Activated CD8-positive, alpha-beta T cell treated with anti-CD3 and anti-CD28 coated beads for 36 hours (primary cell): ENCODE measurements around the gene RPS6KA5. TPM values are rescaled to one million over a fixed set of nuclear protein-coding genes. Genes with fewer than 3 reads are reported as not detected.

ENCODE experiments used
- ATAC-seq: fragments of 200-7000 bp; cut with Tn5 transposase; one replicate; pipeline ENCODE4 v1.10.0; 2021; ENCODE audit warnings: mild to moderate bottlenecking, moderate library complexity
- CTCF ChIA-PET: fragments of 350-600 bp; sonication (Branson Sonifier 250); formaldehyde crosslinking; loops from one replicate; lab custom pipeline; 2021; ENCODE audit warnings: antibody characterized with exemption; lab: Charles Lee
- POLR2A ChIA-PET: fragments of 350-600 bp; sonication (Branson Sonifier 250); formaldehyde crosslinking; loops from one replicate; lab custom pipeline; 2021; ENCODE audit warnings: antibody characterized with exemption; lab: Charles Lee
- DNase-seq: peaks from one replicate; pipeline ENCODE4 v3.0.0-alpha.2; 2020
- H3K27ac Mint-ChIP-seq: one replicate; pipeline ENCODE4 v1.8.0; 2021; ENCODE audit warnings: mild to moderate bottlenecking, mixed read lengths
- H3K27me3 Mint-ChIP-seq: one replicate; pipeline ENCODE4 v1.8.0; 2021; ENCODE audit warnings: mixed read lengths
- H3K36me3 Mint-ChIP-seq: one replicate; pipeline ENCODE4 v1.8.0; 2021; ENCODE audit warnings: low read depth, mixed read lengths
- H3K4me1 Mint-ChIP-seq: one replicate; pipeline ENCODE4 v1.8.0; 2021; ENCODE audit warnings: low read depth, mixed read lengths
- H3K4me3 Mint-ChIP-seq: one replicate; pipeline ENCODE4 v1.8.0; 2021; ENCODE audit warnings: mild to moderate bottlenecking, moderate library complexity, mixed read lengths
- H3K9me3 Mint-ChIP-seq: one replicate; pipeline ENCODE4 v1.8.0; 2021; ENCODE audit warnings: mixed read lengths
- intact Hi-C: fragments of 100-400 bp; cut with micrococcal nuclease; formaldehyde crosslinking; loops from one replicate; pipeline ENCODE4 v1.10.0; 2022
- total RNA-seq, 2 experiments: library from RNA; stranded (reverse); gene quantifications; one replicate each; pipeline ENCODE4 v1.2.3, GENCODE V29; 2021
- TF ChIP-seq, protein P1 (sequence below): fragments of 200-600 bp; IDR thresholded peaks from one replicate; pipeline ENCODE4 v1.8.0; 2022; ENCODE audit warnings: antibody characterized with exemption, mild to moderate bottlenecking

The RPS6KA5 gene
- total RNA-seq, 2 experiments from 2014 or later: 12.8 to 12.9 TPM

DNA sequence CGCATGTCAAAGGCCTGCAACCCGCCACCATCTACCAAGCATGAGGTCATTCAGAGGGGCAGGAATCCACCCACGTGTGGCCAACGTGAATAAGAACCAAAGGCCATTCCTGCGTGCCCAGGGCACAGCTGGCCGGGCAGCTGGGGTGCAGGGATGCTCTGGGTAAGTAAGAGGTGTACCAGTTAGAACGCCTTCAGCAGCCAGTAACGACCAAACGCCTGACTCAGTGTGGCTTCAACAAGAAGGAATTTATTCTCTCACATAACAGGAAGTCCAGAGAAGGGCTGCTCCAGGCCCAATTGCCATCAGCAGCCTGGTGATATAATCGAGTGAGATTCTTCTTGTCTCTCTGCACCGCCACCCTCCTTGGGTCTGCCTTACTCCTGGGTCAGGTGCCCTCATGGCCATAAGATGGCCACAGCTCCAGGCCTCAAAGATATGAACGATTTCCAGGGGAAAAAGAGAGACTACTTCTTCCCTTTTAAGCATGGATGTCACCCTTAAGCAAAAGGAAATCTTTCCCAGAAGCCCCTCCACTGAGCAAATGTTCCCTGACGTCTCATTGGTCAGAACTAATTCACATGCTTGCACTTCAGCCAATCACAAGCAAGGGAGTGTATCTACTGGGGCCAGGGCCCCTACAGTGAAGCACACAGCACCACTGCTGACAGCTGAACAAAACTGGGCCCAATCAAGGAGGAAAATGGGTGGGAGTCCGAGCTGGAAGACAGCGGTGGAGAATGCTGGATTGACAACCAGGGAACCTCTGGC lies 251.5 kb downstream of the RPS6KA5 start:
- Mint-ChIP-seq H3K9me3 (no peaks in the 10 kb centered on the region), H3K4me3 (no peak overlapping the region), H3K27me3 (no peaks in the 10 kb centered on the region), H3K4me1 (no peaks in the 10 kb centered on the region), H3K36me3 (no peaks in the 10 kb centered on the region), H3K27ac (no peak overlapping the region)
- ATAC-seq (no peak), DNase-seq (no peak)
- TF ChIP-seq, protein P1, sequence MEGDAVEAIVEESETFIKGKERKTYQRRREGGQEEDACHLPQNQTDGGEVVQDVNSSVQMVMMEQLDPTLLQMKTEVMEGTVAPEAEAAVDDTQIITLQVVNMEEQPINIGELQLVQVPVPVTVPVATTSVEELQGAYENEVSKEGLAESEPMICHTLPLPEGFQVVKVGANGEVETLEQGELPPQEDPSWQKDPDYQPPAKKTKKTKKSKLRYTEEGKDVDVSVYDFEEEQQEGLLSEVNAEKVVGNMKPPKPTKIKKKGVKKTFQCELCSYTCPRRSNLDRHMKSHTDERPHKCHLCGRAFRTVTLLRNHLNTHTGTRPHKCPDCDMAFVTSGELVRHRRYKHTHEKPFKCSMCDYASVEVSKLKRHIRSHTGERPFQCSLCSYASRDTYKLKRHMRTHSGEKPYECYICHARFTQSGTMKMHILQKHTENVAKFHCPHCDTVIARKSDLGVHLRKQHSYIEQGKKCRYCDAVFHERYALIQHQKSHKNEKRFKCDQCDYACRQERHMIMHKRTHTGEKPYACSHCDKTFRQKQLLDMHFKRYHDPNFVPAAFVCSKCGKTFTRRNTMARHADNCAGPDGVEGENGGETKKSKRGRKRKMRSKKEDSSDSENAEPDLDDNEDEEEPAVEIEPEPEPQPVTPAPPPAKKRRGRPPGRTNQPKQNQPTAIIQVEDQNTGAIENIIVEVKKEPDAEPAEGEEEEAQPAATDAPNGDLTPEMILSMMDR: no peak
- ChIA-PET POLR2A (no interaction called here), CTCF (no interaction called here)
- intact Hi-C loops: no loop called here

DNA sequence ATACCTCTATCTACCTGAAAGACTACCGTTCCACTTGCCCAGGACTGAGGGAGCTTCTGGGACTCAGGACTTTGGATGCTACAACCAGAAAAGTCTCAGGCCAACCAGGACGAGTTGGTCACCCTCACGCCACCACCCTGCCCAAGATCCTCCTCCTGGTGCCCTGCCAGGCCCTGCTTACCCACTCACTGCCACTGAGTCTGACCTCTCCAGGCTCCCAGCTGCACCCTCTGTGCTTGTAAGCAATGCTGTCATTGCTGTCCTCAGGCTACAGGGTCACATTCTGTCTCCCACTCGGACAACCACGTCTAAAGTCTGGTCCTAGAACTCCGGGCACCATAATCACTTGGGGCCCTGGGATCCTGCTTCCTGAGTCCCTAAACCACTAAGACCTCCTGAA lies 253.4 kb downstream of the RPS6KA5 start:
- ATAC-seq (no peak), DNase-seq (no peak)
- H3K4me3 Mint-ChIP-seq: no peak overlapping the region
- no peaks in the 10 kb centered on the region for H3K9me3 Mint-ChIP-seq
- TF ChIP-seq, protein P1: no peak
- POLR2A ChIA-PET: no interaction called here
- intact Hi-C loops: no loop called here
- H3K27me3 Mint-ChIP-seq: no peaks in the 10 kb centered on the region
- no peak overlapping the region for H3K27ac Mint-ChIP-seq
- no peaks in the 10 kb centered on the region for H3K4me1 Mint-ChIP-seq
- CTCF ChIA-PET: no interaction called here
- no peaks in the 10 kb centered on the region for H3K36me3 Mint-ChIP-seq

- ChIA-PET CTCF (interaction anchor here (1.6 kb wide), 1 partner anchor 109 kb away, joined by 4 read pairs; no protein-coding TSS in a partner anchor), POLR2A (no interaction called here)
- no peak overlapping the region for H3K27ac Mint-ChIP-seq
- no peak overlapping the region for H3K4me3 Mint-ChIP-seq
- H3K36me3 Mint-ChIP-seq: no peaks in the 10 kb centered on the region
- H3K9me3 Mint-ChIP-seq: no peaks in the 10 kb centered on the region
- TF ChIP-seq, protein P1: no peak
- DNase-seq (no peak), ATAC-seq (no peak)
- intact Hi-C loops: no loop called here
- H3K4me1 Mint-ChIP-seq: peaks cover 4% of the 10 kb centered on the region
- H3K27me3 Mint-ChIP-seq: no peaks in the 10 kb centered on the region
Observed at GRCh38 chr14:90805662-90806540, 254.5 kb downstream of the RPS6KA5 start.

DNA sequence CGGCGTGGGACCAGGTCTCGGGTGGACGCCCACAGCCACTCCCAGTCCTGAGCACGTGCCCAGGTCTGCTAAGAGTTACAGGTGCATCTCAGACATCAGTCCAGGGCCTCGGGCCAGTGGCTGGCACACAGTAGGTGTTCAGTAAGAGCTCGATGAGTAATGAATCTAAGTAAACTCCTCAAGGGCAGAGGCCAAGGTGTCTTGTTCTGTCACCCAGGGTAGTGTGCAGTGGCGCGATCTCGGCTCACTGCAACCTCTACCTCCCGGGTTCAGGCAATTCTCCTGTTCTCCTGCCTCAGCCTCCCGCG lies 255.4 kb downstream of the RPS6KA5 start:
- Mint-ChIP-seq H3K27ac (no peak overlapping the region), H3K4me3 (no peak overlapping the region), H3K4me1 (peaks cover 4% of the 10 kb centered on the region), H3K9me3 (no peaks in the 10 kb centered on the region), H3K27me3 (no peaks in the 10 kb centered on the region), H3K36me3 (no peaks in the 10 kb centered on the region)
- TF ChIP-seq, protein P1: no peak
- no peak for DNase-seq
- POLR2A ChIA-PET: no interaction called here
- intact Hi-C loops: no loop called here
- no peak for ATAC-seq
- CTCF ChIA-PET: interaction anchor here (1.6 kb wide), 1 partner anchor 108 kb away, joined by 4 read pairs; no protein-coding TSS in a partner anchor
